Ishikawa (cell line): ENCODE data around the gene TLE3.

Experiments
- CEBPB ChIP-seq: IDR thresholded peaks from 2 replicates; pipeline ENCODE4 v1.6.1; 2012
- CREB1 ChIP-seq: IDR thresholded peaks from 2 replicates; pipeline ENCODE4 v1.6.1; 2012; ENCODE audit warnings: low read depth
- EGR1 ChIP-seq: IDR thresholded peaks from 2 replicates; pipeline ENCODE4 v1.6.1; 2012
- EP300 ChIP-seq: IDR thresholded peaks from 2 replicates; pipeline ENCODE4 v1.6.1; 2012; ENCODE audit warnings: borderline replicate concordance
- FOXM1 ChIP-seq: IDR thresholded peaks from 2 replicates; pipeline ENCODE4 v1.6.1; 2012; ENCODE audit warnings: low read depth, borderline replicate concordance
- NFIC ChIP-seq: IDR thresholded peaks from 2 replicates; pipeline ENCODE4 v1.6.1; 2012
- RAD21 ChIP-seq: IDR thresholded peaks from 2 replicates; pipeline ENCODE4 v1.6.1; 2012; ENCODE audit warnings: low read depth
- TAF1 ChIP-seq: IDR thresholded peaks from 2 replicates; pipeline ENCODE4 v1.6.1; 2012; ENCODE audit warnings: low read depth, mild to moderate bottlenecking
- TCF12 ChIP-seq: IDR thresholded peaks from 2 replicates; pipeline ENCODE4 v1.6.1; 2012; ENCODE audit warnings: low read depth
- TEAD4 ChIP-seq: IDR thresholded peaks from 2 replicates; pipeline ENCODE4 v1.6.1; 2012
- YY1 ChIP-seq: IDR thresholded peaks from 2 replicates; pipeline ENCODE4 v1.6.1; 2012; ENCODE audit warnings: low read depth
- ZBTB7A ChIP-seq: IDR thresholded peaks from 2 replicates; pipeline ENCODE4 v1.6.1; 2012; ENCODE audit warnings: low read depth
- TF ChIP-seq, protein P1 (sequence below): IDR thresholded peaks from 2 replicates; pipeline ENCODE4 v1.6.1; 2012
- TF ChIP-seq, protein P2 (sequence below): IDR thresholded peaks from 2 replicates; pipeline ENCODE4 v1.6.1; 2012
- TF ChIP-seq, protein P3 (sequence below): IDR thresholded peaks from 2 replicates; pipeline ENCODE4 v1.6.1; 2012; ENCODE audit warnings: low read depth, mild to moderate bottlenecking

TLE3 gene

DNA sequence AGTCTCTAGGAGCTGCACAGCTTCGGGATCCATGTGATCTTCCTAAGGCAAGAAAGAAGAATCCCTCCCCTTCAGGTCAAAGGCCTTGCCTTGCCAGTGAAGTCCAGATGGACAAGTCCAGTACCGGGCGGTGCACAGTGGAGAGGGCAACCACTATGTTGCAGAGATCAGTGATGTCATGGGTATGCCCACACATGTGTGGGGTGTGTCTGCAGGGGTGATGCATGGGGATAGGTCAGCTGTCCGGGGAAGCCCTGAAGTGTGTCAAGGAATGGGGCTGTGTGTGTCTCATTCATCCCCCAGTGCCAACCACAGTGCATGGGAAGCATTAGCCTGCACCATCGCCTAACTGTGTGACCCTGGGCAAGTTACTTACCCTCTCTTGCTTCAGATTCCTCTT is 66.5 kb downstream of the TLE3 start:
- TF ChIP-seq, protein P1, sequence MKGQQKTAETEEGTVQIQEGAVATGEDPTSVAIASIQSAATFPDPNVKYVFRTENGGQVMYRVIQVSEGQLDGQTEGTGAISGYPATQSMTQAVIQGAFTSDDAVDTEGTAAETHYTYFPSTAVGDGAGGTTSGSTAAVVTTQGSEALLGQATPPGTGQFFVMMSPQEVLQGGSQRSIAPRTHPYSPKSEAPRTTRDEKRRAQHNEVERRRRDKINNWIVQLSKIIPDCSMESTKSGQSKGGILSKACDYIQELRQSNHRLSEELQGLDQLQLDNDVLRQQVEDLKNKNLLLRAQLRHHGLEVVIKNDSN: no peak
- no peak for TF ChIP-seq CEBPB
- TF ChIP-seq EGR1: no peak
- TF ChIP-seq, protein P2, sequence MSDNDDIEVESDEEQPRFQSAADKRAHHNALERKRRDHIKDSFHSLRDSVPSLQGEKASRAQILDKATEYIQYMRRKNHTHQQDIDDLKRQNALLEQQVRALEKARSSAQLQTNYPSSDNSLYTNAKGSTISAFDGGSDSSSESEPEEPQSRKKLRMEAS: no peak
- no peak for TF ChIP-seq CREB1
- no peak for TF ChIP-seq YY1
- no peak for TF ChIP-seq FOXM1
- no peak for TF ChIP-seq TEAD4
- TF ChIP-seq NFIC: no peak
- TF ChIP-seq TCF12: no peak
- TF ChIP-seq EP300: no peak
- TF ChIP-seq TAF1: no peak
- TF ChIP-seq, protein P3, sequence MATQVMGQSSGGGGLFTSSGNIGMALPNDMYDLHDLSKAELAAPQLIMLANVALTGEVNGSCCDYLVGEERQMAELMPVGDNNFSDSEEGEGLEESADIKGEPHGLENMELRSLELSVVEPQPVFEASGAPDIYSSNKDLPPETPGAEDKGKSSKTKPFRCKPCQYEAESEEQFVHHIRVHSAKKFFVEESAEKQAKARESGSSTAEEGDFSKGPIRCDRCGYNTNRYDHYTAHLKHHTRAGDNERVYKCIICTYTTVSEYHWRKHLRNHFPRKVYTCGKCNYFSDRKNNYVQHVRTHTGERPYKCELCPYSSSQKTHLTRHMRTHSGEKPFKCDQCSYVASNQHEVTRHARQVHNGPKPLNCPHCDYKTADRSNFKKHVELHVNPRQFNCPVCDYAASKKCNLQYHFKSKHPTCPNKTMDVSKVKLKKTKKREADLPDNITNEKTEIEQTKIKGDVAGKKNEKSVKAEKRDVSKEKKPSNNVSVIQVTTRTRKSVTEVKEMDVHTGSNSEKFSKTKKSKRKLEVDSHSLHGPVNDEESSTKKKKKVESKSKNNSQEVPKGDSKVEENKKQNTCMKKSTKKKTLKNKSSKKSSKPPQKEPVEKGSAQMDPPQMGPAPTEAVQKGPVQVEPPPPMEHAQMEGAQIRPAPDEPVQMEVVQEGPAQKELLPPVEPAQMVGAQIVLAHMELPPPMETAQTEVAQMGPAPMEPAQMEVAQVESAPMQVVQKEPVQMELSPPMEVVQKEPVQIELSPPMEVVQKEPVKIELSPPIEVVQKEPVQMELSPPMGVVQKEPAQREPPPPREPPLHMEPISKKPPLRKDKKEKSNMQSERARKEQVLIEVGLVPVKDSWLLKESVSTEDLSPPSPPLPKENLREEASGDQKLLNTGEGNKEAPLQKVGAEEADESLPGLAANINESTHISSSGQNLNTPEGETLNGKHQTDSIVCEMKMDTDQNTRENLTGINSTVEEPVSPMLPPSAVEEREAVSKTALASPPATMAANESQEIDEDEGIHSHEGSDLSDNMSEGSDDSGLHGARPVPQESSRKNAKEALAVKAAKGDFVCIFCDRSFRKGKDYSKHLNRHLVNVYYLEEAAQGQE: no peak
- TF ChIP-seq ZBTB7A: no peak
- no peak for TF ChIP-seq RAD21

DNA sequence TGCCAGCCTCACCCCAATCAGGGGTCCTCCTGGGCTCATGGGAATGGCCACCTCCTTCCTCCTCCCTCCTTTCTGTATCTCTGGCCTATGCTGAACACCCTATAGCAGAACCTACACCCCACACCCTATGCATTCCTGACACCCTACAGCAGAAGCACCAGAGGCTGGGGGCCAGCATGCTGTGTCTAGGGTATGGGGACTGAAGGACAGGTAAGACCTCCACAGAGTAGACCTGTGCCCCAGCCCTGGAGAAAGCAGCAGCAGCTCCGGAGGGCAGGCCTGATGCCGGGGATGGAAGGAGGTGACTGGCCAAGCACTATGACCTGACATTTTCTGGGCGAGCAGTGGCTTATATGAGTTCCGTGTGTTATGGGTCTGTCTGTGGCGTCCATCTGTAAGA is 66.9 kb downstream of the TLE3 start:
- no peak for TF ChIP-seq TEAD4
- TF ChIP-seq FOXM1: no peak
- no peak for TF ChIP-seq CREB1
- TF ChIP-seq NFIC: no peak
- TF ChIP-seq, protein P3: no peak
- TF ChIP-seq TCF12: no peak
- TF ChIP-seq EGR1: no peak
- TF ChIP-seq, protein P1: no peak
- TF ChIP-seq, protein P2: no peak
- TF ChIP-seq TAF1: no peak
- TF ChIP-seq ZBTB7A: no peak
- TF ChIP-seq EP300: no peak
- TF ChIP-seq CEBPB: no peak
- no peak for TF ChIP-seq YY1
- no peak for TF ChIP-seq RAD21

DNA sequence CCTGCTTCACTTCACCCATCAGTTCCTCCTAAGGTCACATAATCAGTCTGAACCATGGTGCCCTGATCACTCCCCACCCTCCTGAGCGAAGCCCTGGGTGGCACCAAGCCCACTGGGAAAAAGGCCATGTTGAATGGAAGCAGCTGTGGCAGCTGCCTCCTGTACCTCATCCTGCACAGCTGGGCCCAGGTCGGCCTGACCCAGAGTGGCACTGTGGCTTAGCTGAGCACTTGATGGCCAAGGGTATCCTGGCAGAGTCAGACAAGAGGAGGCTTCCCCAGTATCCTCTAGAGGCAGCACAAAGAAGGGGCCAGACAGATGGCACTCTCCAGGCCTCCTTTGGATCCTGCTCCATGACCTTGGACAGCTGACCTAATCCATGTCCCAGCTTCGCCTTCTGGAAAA is 68.4 kb downstream of the TLE3 start:
- TF ChIP-seq RAD21 (no peak), ZBTB7A (no peak), FOXM1 (no peak), CEBPB (no peak), NFIC (no peak), TCF12 (no peak), YY1 (no peak)
- TF ChIP-seq, protein P1: no peak
- TF ChIP-seq, protein P2: no peak
- TF ChIP-seq, protein P3: no peak

DNA sequence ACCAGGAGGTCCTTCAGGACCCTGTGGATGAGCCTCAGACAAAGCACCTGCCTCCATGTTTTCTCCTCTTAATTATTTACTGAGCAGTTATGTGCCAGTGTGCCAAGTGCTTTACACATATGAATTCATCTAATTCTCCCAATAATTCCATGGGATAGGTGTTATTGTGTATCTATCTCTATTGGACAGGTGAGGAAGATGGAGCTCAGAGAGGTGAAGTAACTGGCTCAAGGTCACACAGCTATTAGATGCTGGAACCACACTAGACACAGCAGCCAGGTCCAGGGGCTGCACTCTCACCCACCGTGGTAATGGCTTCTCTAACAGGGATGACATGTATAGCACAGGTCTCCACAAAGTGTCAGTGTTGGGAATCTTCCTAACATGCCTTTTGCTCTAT is 70.2 kb downstream of the TLE3 start:
- no peak for TF ChIP-seq RAD21
- no peak for TF ChIP-seq EP300
